Activated T-cell treated with anti-CD3 and anti-CD28 coated beads, Interleukin-2, amount 50 U/mL, for 1 hour (primary cell): ENCODE measurements around the gene ENGASE.

Experiments used
- DNase-seq: peaks from one replicate; pipeline ENCODE4 v3.0.0-alpha.2; 2020

ENGASE gene

DNA sequence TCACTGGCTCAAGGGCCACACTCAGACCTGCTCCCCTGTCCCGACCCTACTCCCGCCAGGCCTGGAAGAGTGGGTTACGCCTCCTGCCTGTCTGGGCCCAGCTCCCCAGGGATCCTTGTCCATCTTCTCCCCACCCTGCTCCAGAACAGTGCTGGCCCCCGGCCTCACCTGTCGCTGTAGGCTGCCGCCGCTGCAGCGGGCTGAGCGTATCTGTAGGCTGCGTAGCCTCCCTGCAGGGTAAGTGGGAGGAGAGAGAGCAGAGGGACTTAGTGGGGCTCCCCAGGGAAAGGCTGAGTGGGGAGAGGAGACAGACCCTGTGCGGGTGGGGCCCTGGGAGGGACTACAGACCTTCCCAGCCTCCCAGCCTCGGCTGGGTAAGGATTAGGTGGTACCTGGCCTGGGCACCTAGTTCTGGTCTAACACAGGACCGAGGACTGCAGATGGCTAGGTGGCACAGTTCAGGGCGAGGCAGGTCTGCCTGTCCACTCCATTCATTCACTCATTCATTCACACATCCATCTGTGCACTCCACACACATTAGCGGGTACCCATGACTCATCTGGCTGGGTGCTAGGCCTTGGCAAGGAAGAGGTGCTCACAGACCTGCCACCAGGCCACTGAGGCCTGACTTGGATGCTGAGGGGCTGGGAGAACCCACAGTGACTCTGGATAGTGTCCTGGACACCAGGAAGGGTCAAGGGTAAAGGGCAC lies 20.9 kb downstream of the ENGASE start:
- DNase-seq: no peak

GRCh38 chr17:79096477-79096876 lies 21.9 kb downstream of the ENGASE start:
- DNase-seq: no peak

DNA sequence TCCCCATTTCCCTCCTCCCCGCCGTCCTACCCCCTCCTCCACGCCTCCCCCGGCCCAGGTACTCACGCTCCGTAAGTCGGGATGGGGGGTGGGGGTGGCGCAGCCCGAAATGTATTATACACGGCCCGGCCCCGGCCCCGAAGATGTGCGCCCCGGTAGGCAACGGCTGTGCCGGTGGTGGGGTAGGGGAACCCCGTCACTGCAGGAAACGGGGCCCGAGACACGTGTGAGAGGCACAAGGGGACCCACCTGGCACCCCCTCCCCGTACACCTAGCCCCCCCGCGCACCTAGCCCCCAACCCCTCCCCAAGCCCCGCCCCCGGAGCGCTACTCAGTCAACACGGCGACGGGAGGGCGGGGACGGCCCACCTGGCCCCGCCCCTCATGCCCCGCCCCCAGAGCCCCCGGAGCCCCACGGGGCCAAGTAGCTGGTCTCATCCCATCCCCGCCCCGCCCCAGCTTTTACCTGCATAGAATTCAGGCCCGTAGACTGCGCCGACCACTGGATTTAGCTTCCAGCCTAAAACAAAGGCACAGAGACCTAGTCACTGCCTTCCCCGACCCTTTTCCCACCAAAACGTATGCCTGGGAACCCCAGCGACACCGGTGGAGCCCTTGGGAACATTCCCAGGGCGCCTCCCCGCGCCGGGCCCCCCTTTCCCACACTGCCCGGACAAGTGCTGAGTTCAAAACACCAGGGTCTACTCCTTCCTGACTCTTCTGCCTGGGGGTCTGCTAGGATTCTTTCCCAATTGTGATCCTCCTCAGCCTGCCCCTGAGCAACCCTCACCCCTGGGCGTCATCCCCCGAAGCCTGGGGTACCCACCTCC lies 22.8 kb downstream of the ENGASE start:
- DNase-seq: no peak

DNA sequence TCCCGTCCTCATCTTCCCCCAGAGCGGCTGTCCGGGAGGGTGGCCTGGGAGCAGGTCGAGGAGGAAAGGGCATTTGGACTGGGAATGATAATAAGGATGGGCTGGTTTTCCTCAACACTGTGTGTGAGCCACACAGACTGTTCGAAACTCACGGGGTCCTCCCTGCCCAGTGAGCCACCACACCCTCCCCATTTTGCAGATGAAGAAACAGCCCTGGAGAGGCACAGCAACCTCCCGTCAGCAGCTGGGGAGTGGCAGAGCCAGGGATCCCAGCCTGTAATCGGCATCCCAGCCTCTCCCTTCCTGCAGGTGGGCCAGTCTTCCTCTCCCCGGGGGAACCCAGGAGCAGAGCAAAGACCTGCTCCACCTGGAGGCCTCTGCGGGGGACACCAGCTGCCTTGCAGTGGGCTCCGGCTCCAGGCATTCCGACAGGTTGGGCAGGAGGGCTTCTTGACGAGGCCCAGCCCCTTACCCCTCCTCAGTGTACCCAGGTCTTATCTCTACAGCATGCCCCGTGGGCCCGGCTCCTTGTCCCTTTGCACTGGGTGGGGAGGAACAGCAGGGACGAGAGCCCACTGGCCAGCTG lies 23.8 kb downstream of the ENGASE start:
- no peak for DNase-seq

- DNase-seq: no peak
Measured at GRCh38 chr17:79100405-79100804, 25.8 kb downstream of the ENGASE start.

- no peak for DNase-seq
Measured at GRCh38 chr17:79101111-79101673, 26.6 kb downstream of the ENGASE start.

GRCh38 chr17:79102214-79102613 lies 27.6 kb downstream of the ENGASE start:
- no peak for DNase-seq

- no peak for DNase-seq
Measured at GRCh38 chr17:79104898-79105600, 30.4 kb downstream of the ENGASE start.

GRCh38 chr17:79105937-79106336 lies 31.3 kb downstream of the ENGASE start:
- no peak for DNase-seq

DNA sequence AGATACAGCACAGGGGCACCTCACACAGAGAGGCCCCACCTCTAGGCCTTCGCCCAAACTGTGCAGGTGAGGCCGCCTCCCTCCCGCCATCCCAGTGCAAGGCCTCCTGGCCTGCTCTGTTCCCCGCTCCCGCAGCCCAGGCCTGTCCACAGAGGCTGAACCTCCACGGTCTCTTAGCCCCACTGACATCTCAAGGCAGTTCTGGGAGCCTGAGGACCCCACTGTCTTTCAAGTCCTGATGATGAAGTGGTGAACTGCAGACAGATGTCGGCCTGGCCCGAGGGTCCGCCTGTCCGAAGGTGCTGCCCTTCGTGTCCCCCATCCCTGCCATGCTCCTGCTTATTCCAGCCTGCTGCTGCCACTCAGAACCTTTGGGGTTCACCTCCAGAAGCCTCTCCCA lies 32.3 kb downstream of the ENGASE start:
- DNase-seq: no peak

DNA sequence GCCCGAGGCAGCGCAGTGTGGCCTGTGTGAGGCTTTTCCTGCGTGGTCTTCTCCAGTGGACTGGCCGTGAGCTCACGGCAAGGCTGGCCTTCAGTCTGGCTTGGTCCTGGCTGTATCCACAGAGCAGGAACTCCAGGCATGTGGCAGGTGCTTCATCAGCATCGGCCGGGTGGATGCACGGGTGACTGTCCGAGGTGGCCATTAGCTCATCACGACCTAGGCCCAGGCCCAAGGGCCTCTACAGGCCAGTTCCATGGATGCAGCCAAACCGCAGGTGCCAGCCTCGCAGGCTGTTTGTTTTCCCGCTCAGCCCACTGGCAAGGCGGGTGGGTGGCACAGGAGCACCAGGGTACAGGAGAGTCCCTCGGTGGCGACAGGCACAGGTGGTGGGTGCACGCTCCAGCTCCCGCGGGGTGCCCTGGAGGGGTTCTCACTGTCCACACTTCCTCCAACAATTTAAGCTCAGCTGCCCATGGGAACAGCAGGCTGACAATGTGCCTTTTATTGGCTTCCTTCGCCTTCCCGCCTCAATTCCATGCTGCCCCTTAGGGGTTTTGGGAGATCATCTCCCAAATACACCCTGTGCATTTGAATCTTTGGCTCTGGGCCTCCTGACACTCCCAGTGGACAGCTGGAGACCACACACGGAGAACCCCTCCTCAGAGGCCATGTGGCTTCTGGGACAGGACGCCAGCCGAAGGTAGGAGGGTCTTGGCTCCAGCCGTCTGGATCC lies 33.0 kb downstream of the ENGASE start:
- no peak for DNase-seq

GRCh38 chr17:79108232-79108850 lies 33.7 kb downstream of the ENGASE start:
- no peak for DNase-seq

- no peak for DNase-seq
Measured at GRCh38 chr17:79108870-79109269, 34.2 kb downstream of the ENGASE start.

GRCh38 chr17:79109584-79109983 lies 35.0 kb downstream of the ENGASE start:
- DNase-seq: no peak

DNA sequence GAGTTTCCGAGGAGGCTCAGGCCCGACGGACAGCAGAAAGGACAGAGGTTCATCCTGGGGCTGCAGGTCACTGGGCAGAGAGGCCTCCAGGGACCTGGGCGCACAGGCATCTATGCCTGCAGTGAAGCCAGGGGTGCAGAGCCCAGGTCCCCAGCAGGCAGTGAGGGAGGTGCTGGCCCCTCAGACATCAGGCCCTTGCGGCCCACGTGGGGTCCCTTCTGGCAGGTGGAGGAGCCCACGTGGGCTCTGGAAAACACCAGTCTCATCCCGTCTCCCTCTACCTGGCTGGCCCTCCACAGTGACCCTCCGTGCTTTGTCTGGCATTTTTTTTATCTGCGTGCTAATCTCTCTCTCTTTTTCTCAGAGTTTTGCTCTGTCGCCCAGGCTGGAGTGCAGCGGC lies 36.5 kb downstream of the ENGASE start:
- no peak for DNase-seq

GRCh38 chr17:79112471-79112870 lies 37.8 kb downstream of the ENGASE start:
- DNase-seq: no peak

- DNase-seq: no peak
Measured at GRCh38 chr17:79113699-79114457, 39.3 kb downstream of the ENGASE start.

- no peak for DNase-seq
Measured at GRCh38 chr17:79114458-79115301, 40.1 kb downstream of the ENGASE start.

DNA sequence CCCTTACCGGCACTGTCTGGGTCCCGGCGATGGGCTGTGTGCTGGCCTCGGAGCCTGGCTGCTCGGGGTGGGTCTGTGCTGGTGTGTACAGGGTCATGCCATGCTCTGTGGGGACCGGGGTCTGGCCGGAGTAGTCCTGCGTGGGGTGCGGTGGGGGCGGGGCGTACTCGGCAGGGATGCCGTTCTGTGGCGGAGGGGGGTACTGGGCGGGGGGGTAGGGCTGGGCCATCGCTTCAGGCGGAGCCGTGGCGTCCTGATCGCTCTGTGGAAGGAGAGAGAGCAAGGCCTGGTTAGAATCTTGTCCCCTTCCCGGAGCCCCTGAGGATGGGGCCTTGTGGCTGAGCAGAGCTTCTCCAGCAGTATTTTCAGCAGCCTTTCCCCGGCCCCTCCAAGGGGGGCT lies 40.9 kb downstream of the ENGASE start:
- DNase-seq: no peak
